Globus pallidus (tissue), 1 donor: ENCODE data around the gene CRHR1.

Source experiments
- DNase-seq: peaks from one replicate; pipeline ENCODE4 v3.0.0-alpha.2; 2015; ENCODE audit warnings: low spot score

CRHR1 gene

GRCh38 chr17:45824475-45824874, 40.4 kb downstream of the CRHR1 start:
- DNase-seq, result no peak

- no peak for DNase-seq
These were observed 40.9 kb downstream of the CRHR1 start for GRCh38 chr17:45824901-45825492.

- DNase-seq, result peak; percentile 72
These were observed 41.7 kb downstream of the CRHR1 start for GRCh38 chr17:45825792-45826191.

- no peak for DNase-seq
These were observed 42.9 kb downstream of the CRHR1 start for GRCh38 chr17:45826919-45827588.

GRCh38 chr17:45828171-45828570, 44.1 kb downstream of the CRHR1 start:
- no peak for DNase-seq

GRCh38 chr17:45828582-45829133, 44.5 kb downstream of the CRHR1 start:
- no peak for DNase-seq

GRCh38 chr17:45833920-45834319, 49.8 kb downstream of the CRHR1 start:
- no peak for DNase-seq

- no peak for DNase-seq
These were observed 50.6 kb downstream of the CRHR1 start for GRCh38 chr17:45834471-45835396.

GRCh38 chr17:45835481-45835880, 51.4 kb downstream of the CRHR1 start:
- DNase-seq, result no peak

- DNase-seq, result no peak
These were observed 52.2 kb downstream of the CRHR1 start for GRCh38 chr17:45836047-45837044.

- DNase-seq, result no peak
These were observed 53.1 kb downstream of the CRHR1 start for GRCh38 chr17:45837187-45837586.

- no peak for DNase-seq
These were observed 53.5 kb downstream of the CRHR1 start for GRCh38 chr17:45837603-45838002.

GRCh38 chr17:45838751-45839295, 54.7 kb downstream of the CRHR1 start:
- no peak for DNase-seq

- no peak for DNase-seq
These were observed 55.3 kb downstream of the CRHR1 start for GRCh38 chr17:45839442-45839841.

- no peak for DNase-seq
These were observed 57.1 kb downstream of the CRHR1 start for GRCh38 chr17:45841186-45841585.

GRCh38 chr17:45841883-45842525, 57.9 kb downstream of the CRHR1 start:
- DNase-seq, result no peak

- DNase-seq, result no peak
These were observed 59.6 kb downstream of the CRHR1 start for GRCh38 chr17:45843722-45844121.

- DNase-seq, result no peak
These were observed 60.7 kb downstream of the CRHR1 start, which contains the start of gene SPPL2C for GRCh38 chr17:45844695-45845375. Gene SPPL2C, plus strand, starts transcription at chr17:45844881. Its CDS starts 26 bp downstream, at chr17:45844907.

GRCh38 chr17:45845376-45846185, 61.5 kb downstream of the CRHR1 start:
- DNase-seq, result no peak
